Endothelial cell (in vitro differentiated cells): ENCODE results near the gene CCDC141. TPM values are rescaled to one million over a fixed set of nuclear protein-coding genes. Genes with fewer than 3 reads are reported as not detected.

Source experiments
- DNase-seq: peaks from one replicate; pipeline ENCODE4 v3.0.0; 2021; ENCODE audit warnings: low spot score
- H3K27ac Mint-ChIP-seq: one replicate; pipeline ENCODE4 v1.8.0; 2021; ENCODE audit warnings: mixed read lengths, inconsistent platforms; ENCODE audit not compliant: unreplicated experiment
- H3K27me3 Mint-ChIP-seq: one replicate; pipeline ENCODE4 v1.8.0; 2021; ENCODE audit warnings: mild to moderate bottlenecking, moderate library complexity, mixed read lengths, inconsistent platforms; ENCODE audit not compliant: unreplicated experiment
- H3K36me3 Mint-ChIP-seq: one replicate; pipeline ENCODE4 v1.8.0; 2021; ENCODE audit warnings: mild to moderate bottlenecking, low read depth, mixed read lengths, inconsistent platforms; ENCODE audit not compliant: unreplicated experiment
- H3K4me1 Mint-ChIP-seq: one replicate; pipeline ENCODE4 v1.8.0; 2021; ENCODE audit warnings: mild to moderate bottlenecking, mixed read lengths, inconsistent platforms; ENCODE audit not compliant: unreplicated experiment
- H3K4me3 Mint-ChIP-seq: one replicate; pipeline ENCODE4 v1.8.0; 2021; ENCODE audit warnings: mild to moderate bottlenecking, mixed read lengths, inconsistent platforms; ENCODE audit not compliant: unreplicated experiment
- H3K9me3 Mint-ChIP-seq: one replicate; pipeline ENCODE4 v1.8.0; 2021; ENCODE audit warnings: mixed read lengths, inconsistent platforms; ENCODE audit not compliant: unreplicated experiment
- total RNA-seq: library from RNA; stranded (reverse); fragmentation: NEBNext Ultra II Directional; extraction: Animal tissue kit (Norgen Biotek cat#: 25700); gene quantifications from one replicate; pipeline ENCODE4 v1.2.1, GENCODE V29; 2021; ENCODE audit not compliant: unreplicated experiment
- TF ChIP-seq, protein P1 (sequence below): fragments of 200-600 bp; sonication (generic); IDR thresholded peaks from one replicate; pipeline ENCODE4 v1.5.0; 2021; ENCODE audit warnings: antibody characterized with exemption; ENCODE audit not compliant: unreplicated experiment

CCDC141 gene
- total RNA-seq, 1 donor from 2014 or later: 0.67 TPM

DNA sequence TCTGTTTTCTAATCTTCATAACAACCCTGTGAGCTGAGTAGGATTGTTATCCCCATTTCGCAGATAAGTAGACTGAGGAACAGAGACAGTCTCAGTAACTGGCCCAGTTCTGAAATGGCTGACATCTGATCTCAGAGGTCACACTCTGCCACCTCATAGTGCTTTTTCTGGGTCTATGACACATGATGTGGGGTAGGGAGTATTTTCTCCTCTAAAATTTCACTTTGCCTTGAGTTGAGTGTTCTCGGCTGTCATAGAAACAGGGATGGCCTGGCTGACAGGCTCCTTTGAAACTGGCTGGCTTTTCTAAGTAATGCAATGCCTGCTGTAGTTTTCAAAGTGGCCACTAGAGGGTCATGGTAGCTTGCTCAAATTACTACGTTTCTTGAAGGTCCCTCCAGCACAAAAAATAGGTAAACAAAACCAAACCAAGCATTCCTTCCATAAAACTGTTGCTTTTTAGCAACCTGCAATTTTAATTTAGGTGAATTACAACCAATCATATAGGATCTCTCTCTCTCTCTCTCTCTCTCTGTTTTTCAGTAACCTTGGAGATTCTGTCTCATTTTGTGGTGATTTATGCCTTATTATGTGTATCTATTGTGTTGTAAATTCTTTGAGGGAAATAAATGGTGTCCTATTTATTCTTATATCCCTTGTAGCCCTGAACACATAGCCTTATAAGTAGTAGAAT is 158.5 kb downstream of the CCDC141 start:
- Mint-ChIP-seq H3K27ac (no peak overlapping the region), H3K9me3 (no peaks in the 10 kb centered on the region), H3K4me3 (no peak overlapping the region), H3K36me3 (no peaks in the 10 kb centered on the region), H3K4me1 (no peaks in the 10 kb centered on the region), H3K27me3 (peaks cover 1% of the 10 kb centered on the region)
- DNase-seq: peak; percentile 75
- TF ChIP-seq, protein P1, sequence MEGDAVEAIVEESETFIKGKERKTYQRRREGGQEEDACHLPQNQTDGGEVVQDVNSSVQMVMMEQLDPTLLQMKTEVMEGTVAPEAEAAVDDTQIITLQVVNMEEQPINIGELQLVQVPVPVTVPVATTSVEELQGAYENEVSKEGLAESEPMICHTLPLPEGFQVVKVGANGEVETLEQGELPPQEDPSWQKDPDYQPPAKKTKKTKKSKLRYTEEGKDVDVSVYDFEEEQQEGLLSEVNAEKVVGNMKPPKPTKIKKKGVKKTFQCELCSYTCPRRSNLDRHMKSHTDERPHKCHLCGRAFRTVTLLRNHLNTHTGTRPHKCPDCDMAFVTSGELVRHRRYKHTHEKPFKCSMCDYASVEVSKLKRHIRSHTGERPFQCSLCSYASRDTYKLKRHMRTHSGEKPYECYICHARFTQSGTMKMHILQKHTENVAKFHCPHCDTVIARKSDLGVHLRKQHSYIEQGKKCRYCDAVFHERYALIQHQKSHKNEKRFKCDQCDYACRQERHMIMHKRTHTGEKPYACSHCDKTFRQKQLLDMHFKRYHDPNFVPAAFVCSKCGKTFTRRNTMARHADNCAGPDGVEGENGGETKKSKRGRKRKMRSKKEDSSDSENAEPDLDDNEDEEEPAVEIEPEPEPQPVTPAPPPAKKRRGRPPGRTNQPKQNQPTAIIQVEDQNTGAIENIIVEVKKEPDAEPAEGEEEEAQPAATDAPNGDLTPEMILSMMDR: peak; percentile 98

DNA sequence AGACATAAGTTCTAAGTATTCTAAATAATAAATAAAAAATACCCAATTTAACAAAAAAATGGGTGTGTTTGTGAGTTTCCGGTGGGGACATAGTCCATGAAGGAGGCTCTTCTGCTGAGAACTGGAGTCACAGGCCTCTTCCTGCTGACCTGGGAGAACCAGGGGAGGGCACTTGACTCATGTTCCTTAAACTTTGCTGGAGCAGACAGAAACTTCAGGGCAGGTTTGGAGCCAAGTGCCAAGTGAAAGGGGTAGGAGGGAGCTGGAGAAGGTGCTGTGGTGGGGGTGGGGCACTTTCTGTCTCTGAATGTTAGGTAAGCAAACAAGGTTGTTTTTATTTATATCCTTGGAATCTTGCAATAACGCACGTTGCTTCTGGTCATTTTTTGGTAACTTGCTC is 163.9 kb downstream of the CCDC141 start:
- no peak overlapping the region for H3K27ac Mint-ChIP-seq
- H3K36me3 Mint-ChIP-seq: no peaks in the 10 kb centered on the region
- peaks cover 3% of the 10 kb centered on the region for H3K27me3 Mint-ChIP-seq
- TF ChIP-seq, protein P1: no peak
- no peak for DNase-seq
- no peaks in the 10 kb centered on the region for H3K4me1 Mint-ChIP-seq
- H3K9me3 Mint-ChIP-seq: no peaks in the 10 kb centered on the region
- H3K4me3 Mint-ChIP-seq: no peak overlapping the region

DNA sequence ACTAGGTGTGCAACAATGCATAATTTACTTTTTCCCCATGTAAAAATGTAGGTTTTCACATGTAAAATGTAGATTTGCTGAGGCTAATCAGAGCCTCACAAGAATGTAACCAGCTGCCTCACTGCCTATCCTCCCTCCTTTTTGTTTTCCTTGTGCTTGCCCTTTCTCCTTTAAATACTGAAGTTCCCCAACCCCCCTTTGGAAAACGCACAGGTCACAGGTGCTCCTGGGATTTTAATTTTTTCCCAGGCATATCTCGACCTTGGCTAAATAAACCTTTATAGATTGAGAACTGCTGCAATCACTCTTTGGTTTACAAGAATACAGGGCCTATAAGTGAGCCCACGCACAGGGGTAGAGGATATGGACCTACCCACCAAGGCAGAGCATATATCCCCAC is 165.5 kb downstream of the CCDC141 start:
- H3K27ac Mint-ChIP-seq: no peak overlapping the region
- H3K4me3 Mint-ChIP-seq: no peak overlapping the region
- peaks cover 2% of the 10 kb centered on the region for H3K27me3 Mint-ChIP-seq
- no peaks in the 10 kb centered on the region for H3K36me3 Mint-ChIP-seq
- DNase-seq: no peak
- H3K9me3 Mint-ChIP-seq: no peaks in the 10 kb centered on the region
- TF ChIP-seq, protein P1: no peak
- no peaks in the 10 kb centered on the region for H3K4me1 Mint-ChIP-seq

DNA sequence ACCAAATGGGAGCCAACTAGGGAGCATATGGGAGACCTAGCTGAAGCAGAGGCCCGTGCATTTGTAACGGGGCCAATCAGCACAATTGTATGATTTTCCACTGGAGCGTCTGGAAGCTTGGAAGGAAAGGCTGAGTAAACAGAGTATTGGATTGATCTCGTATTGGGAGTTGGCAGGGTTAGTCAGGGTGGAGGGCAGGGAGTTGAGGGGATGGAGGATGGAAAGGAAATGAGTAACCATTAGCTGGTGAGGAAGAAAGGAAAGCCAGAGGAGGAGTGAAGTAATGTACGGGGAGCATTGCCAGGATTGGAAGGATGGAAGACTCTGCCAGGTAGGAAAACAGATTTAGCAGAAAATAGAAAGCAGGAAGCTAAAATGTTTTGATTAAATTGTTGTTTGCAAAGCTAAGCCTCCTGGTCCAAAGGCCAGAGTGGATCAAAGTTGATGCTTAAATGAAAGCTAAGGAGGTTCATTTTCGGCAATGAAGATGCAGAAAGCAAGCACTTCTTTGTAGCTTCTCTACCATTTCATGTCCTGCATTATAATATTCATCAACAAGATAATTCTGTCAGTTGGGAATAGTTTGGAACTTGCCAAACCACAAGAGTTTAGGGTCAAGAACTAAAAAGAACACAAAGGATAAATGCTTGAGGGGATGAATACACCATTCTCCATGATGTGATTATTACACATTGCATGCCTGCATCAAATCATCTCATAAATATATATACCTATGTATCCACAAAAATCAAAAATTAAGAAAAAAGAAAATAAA is 167.1 kb downstream of the CCDC141 start:
- Mint-ChIP-seq H3K36me3 (no peaks in the 10 kb centered on the region), H3K27me3 (peaks cover 2% of the 10 kb centered on the region), H3K27ac (no peak overlapping the region), H3K4me3 (no peak overlapping the region), H3K9me3 (no peaks in the 10 kb centered on the region), H3K4me1 (no peaks in the 10 kb centered on the region)
- no peak for DNase-seq
- TF ChIP-seq, protein P1: no peak

DNA sequence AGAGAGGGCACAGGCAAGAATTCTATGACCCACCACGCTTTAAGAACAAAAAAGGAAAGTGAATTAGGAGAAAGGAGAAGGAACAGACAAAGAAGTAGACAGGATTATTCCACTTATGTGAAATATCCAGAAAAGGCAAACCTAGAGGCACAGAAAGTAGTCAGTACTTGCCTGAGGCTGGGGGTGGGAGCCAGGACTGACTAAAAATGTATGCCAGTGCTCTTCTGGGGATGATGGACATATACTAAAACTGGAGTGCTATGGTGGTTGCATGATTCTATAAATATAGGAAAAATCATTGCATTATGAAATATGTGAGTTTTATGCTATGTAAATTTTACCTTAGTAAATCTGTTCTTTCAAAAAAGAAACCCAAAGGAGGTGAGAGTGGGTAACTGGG is 168.9 kb downstream of the CCDC141 start:
- H3K27me3 Mint-ChIP-seq: peaks cover 2% of the 10 kb centered on the region
- no peak overlapping the region for H3K27ac Mint-ChIP-seq

More for the DNA sequence above, 168.9 kb downstream of the CCDC141 start:
- TF ChIP-seq, protein P1: no peak
- Mint-ChIP-seq H3K9me3 (no peaks in the 10 kb centered on the region), H3K4me3 (no peak overlapping the region), H3K36me3 (no peaks in the 10 kb centered on the region), H3K4me1 (no peaks in the 10 kb centered on the region)
- DNase-seq: no peak
